GM12892 (cell line): ENCODE results near the gene AHRR.

Experiments
- DNase-seq: peaks from one replicate; pipeline ENCODE4 v3.0.0; 2011; ENCODE audit not compliant: insufficient read length
- FAIRE-seq: peaks from 2 replicates; lab custom pipeline; 2011; peaks lifted over from hg19 to GRCh38; lab: Jason Lieb, UNC
- POLR2A ChIP-seq: IDR thresholded peaks from 2 replicates; pipeline ENCODE4 v1.6.1; 2011; ENCODE audit warnings: low read depth, low read length, control low read depth
- POLR2AphosphoS5 ChIP-seq: IDR thresholded peaks from 2 replicates; pipeline ENCODE4 v1.6.1; 2011; ENCODE audit warnings: low read depth, low read length, control low read depth
- TAF1 ChIP-seq: IDR thresholded peaks from 2 replicates; pipeline ENCODE4 v1.6.1; 2011; ENCODE audit warnings: low read depth, mild to moderate bottlenecking, control low read depth, low read length, borderline replicate concordance

AHRR gene

GRCh38 chr5:439181-439580 lies 117.7 kb downstream of the AHRR start:
- TF ChIP-seq POLR2A, result no peak
- no peak for TF ChIP-seq TAF1
- TF ChIP-seq POLR2AphosphoS5, result no peak; the same call in 1 of the 2 replicates
- no peak for DNase-seq
- no peak for FAIRE-seq

- no peak for DNase-seq
Measured at GRCh38 chr5:439636-440035, 118.1 kb downstream of the AHRR start.

GRCh38 chr5:440401-441201 lies 119.1 kb downstream of the AHRR start:
- FAIRE-seq (no peak), DNase-seq (no peak)
- TF ChIP-seq POLR2A, result no peak; the same call in 1 of the 2 replicates
- no peak for TF ChIP-seq POLR2AphosphoS5

More at GRCh38 chr5:439636-440035, 118.1 kb downstream of the AHRR start:
- TF ChIP-seq POLR2AphosphoS5 (peak; percentile 59), TAF1 (no peak), POLR2A (0 out of 2 replicates have a peak, but pooled peaks have one; percentile 25)
- no peak for FAIRE-seq

- DNase-seq (no peak), FAIRE-seq (no peak)
- TF ChIP-seq POLR2A, result no peak
- no peak for TF ChIP-seq TAF1
- TF ChIP-seq POLR2AphosphoS5, result no peak
Measured at GRCh38 chr5:441996-442334, 120.5 kb downstream of the AHRR start.

- DNase-seq, result peak; percentile 98
- peak; percentile 88 for FAIRE-seq
- peak; percentile 80; the same call in 1 of the 2 replicates for TF ChIP-seq POLR2A
- TF ChIP-seq POLR2AphosphoS5, result 0 out of 2 replicates have a peak, but pooled peaks have one; percentile 61
- peak; percentile 50; the same call in 1 of the 2 replicates for TF ChIP-seq TAF1
Measured at GRCh38 chr5:442335-443238, 121.1 kb downstream of the AHRR start, which contains the start of gene EXOC3. EXOC3 (plus strand) TSS chr5:443176; CDS start chr5:446206, 3,030 bp downstream.

- FAIRE-seq (no peak), DNase-seq (peak; percentile 49)
- no peak; the same call in 1 of the 2 replicates for TF ChIP-seq POLR2A
- no peak for TF ChIP-seq POLR2AphosphoS5
- TF ChIP-seq TAF1, result no peak
Measured at GRCh38 chr5:443239-444151, 122.0 kb downstream of the AHRR start.

GRCh38 chr5:444226-444625 lies 122.7 kb downstream of the AHRR start:
- TF ChIP-seq POLR2A, result no peak
- TF ChIP-seq TAF1, result no peak
- no peak for TF ChIP-seq POLR2AphosphoS5
- no peak for FAIRE-seq
- no peak for DNase-seq

GRCh38 chr5:445591-445990 lies 124.1 kb downstream of the AHRR start:
- TF ChIP-seq TAF1, result no peak
- no peak for TF ChIP-seq POLR2AphosphoS5
- no peak for TF ChIP-seq POLR2A
- DNase-seq (no peak), FAIRE-seq (no peak)

- no peak for DNase-seq
- FAIRE-seq, result no peak
- TF ChIP-seq TAF1, result no peak
- TF ChIP-seq POLR2A, result no peak
- no peak for TF ChIP-seq POLR2AphosphoS5
Measured at GRCh38 chr5:446066-446882, 124.8 kb downstream of the AHRR start.

- no peak for TF ChIP-seq POLR2A
- no peak for TF ChIP-seq POLR2AphosphoS5
- TF ChIP-seq TAF1, result no peak
- peak; percentile 36 for FAIRE-seq
Measured at GRCh38 chr5:446883-447263, 125.4 kb downstream of the AHRR start.

More at GRCh38 chr5:446883-447263, 125.4 kb downstream of the AHRR start:
- no peak for DNase-seq
